CD1c-positive myeloid dendritic cell (primary cell): ENCODE results near the gene PKD1.

Experiments
- DNase-seq: peaks from one replicate; pipeline ENCODE4 v3.0.0-alpha.2; 2016; ENCODE audit errors: extremely low spot score

The PKD1 gene

GRCh38 chr16:2046893-2047329 is 88.8 kb downstream of the PKD1 start:
- no peak for DNase-seq

DNA sequence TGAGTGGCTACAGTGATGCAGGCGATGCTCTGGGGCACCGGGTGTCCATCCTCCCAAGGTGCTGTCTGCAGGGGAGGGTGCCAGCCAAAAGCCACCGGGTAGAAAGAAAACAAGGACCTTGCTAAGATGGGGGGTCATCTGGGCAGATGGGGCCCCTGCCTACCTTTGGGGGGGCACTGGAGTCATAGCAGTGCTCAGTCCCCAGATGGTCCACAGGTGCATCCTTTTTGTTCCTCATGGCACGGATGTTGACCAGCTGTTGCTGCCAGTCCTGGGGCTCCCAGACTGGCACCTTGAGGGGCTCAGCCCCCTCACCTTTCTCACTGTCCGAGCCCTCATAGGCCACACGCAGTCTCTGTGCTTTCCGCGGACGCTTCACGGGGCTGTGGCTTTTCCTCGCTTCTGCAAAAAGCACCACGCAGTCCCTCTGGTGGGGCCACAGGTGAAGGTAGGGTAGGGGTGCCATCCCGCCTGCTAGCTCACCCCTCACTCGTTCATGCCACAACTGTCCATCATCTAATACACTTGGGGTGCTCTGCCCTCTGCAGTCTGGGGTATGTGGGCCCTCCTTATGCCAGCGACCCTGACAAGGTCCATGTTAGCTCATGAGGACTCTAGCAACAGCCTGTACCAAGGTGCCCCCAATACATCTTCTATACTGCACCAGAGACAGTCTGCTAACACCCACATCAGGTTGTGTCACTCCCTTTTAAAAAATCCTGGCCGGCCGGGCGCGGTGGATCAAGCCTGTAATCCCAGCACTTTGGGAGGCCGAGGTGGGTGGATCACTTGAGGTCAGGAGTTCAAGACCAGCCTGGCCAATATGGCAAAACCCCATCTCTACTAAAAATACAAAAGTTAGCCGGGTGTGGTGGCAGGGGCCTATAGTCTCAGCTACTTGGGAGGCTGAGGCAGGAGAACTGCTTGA is 89.5 kb downstream of the PKD1 start:
- DNase-seq: no peak

DNA sequence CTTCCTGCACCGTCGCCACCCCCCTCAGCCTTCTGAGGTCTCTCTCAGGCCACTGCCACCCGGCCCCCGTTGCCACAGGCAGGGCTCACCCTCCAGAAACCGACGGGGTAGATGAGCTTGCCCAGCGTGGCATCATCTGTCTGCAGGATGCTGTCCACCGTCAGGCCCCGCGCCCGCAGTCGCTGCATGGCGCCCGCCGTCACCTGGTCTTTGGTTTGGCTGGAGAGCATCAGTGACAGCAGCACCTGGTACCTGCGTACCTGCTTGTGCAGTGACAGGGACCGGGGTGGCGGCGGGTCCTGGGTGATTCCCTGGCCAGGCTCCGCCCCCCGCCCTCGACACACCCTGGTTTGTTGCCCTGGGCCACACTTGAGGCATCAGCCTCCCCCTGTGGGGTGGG is 91.2 kb downstream of the PKD1 start:
- DNase-seq: no peak

DNA sequence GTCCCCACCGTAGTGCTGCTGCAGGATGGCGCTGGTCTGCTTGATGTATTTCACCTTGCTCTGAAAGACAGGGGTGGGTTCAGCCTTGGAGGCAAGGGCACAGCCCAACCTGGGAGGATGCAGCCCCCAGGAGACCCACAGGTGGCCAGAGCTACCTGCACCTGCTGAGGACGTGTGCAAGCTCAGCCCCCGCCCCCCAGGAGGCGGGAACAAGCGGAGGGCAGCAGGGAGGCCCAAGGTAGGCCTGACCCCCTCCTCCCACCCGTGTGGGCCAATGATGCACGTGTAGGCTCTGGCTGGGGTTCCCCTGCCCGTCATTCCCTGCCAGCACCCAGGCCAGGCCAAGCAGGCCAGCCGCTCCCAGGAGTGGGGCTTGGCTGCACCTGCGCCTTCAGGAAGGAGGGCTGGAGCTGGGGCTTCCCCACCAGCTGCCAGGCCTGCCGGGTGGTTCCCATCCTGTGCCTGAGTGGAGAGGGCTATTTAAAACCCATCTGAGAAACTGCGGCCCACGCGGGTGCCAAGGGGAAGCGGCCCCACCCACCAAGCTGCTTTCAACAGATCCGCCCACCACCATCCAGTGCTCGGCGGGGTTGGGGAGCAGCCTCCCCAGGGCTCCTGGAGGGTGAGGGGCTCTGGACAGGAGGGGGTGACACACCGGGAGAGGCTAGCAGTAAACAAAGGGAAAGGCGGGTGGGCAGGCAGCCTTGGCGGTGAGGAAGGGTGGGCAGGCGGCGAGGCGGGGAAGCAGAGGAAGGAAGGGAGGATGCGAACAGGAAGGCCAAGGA is 91.8 kb downstream of the PKD1 start:
- DNase-seq: peak; percentile 88

DNA sequence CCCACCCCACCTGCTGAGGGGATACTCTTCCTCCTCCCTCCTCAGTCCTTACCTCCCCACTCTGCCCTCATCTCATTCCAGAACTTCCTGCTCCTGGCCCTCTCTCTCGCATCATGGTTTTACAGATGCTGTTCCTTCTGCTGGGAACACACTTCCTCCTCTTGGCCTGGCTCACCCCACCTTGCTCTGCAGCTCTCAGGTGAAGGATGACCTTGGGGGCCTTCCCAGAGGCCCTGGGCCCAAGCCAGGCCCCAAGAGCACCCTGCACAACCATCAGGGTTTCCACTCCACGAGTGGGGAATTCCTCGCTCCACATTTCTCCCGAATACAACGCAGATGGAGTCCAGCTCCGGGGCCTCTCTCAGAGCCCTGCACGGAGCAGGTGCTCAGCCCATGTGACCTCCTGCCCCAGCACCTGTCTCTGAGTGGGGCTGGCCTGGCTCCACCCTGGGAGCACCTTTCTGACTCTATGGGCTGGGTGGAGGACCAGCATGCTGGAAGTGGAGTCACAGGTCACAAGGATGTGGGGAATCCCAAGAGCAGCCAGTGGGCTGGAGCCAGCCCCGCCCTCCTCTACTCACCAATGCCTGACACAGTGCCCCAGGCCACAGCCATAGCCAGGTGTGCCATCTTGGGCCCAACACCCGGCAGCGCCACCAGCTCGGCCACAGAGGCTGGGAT is 92.6 kb downstream of the PKD1 start:
- DNase-seq: no peak

GRCh38 chr16:2042171-2042985 is 93.3 kb downstream of the PKD1 start:
- DNase-seq: no peak

GRCh38 chr16:2040787-2041522 is 94.7 kb downstream of the PKD1 start:
- DNase-seq: no peak

- no peak for DNase-seq
Observed at GRCh38 chr16:2040041-2040786, 95.5 kb downstream of the PKD1 start.

DNA sequence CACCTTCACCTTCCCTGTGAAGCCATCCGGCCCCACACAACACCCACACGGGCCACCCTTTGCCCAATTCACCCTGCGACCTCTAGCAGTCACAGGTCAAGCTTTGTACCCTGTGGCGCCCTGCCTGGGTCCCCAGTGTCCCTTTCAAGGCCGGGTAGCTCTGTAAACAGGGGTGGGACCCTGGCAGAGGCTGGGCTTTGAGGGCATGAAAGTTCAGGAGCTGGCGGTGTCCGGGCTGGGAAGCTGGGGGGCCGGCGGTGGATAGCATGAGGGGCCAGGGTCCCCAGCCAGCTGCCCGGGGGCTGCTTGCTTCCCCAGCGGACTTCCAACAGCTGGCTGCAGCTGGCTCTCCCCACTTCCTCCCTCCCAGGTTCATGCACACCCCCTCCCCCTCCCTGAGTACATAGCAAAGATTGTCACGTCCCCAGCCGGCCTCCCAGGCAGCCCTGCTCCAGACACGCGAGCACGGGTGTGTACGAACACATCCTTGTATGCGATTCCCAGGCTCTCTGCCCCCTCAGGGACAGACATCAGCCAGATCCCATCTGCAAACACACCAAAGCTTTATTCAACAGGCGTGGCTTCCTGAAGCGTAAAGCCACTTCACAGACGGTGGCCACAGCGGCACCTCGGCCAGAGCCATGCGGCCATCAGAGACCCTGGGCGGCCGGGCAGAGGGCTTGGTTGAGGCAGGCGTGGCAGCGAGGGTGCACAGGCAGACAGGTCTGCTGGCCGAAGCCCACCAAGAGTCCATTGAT is 96.2 kb downstream of the PKD1 start:
- DNase-seq: no peak
